ENCODE measurements around the gene EIF2B5. TPM values are rescaled to one million over a fixed set of nuclear protein-coding genes. Genes with fewer than 3 reads are reported as not detected.
A peak's percentile ranks its signal among the peaks of the same experiment; 100 is the strongest.

The EIF2B5 gene
- total RNA-seq, 2 donors from 2014 or later, result 38.7 to 39.7 TPM

DNA sequence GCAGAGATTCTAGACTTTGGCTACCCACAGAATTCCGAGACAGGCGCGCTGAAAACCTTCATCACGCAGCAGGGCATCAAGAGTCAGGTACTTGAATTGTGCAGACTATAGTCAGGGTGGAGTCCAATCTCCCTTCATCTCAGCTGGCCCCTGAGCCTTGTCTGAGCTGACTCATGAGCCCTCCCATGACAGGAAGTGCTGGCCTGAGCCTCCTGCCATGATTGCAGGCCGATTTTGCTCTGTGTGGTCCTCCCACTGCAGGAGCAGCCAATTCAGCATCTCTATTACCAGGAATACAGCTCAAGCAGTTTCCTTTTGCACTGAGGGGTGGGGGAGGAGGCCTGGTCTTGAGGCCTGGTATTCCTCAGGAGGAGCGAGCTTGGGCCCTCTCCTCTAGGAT is 45.0 kb downstream of the EIF2B5 start:
- H3K36me3 ChIP-seq, result peaks cover 70% of the 10 kb centered on the region

GRCh38 chr3:184181596-184181995 is 46.4 kb downstream of the EIF2B5 start:
- H3K27me3 ChIP-seq (replicated peaks; ENCODE audit: insufficient read depth), result no peaks in the 10 kb centered on the region

More for the DNA sequence above, 45.0 kb downstream of the EIF2B5 start:
- no peak for DNase-seq (ENCODE audit: low spot score)
- Histone ChIP-seq H3K27ac (no peak overlapping the region), H3K4me3 (no peak overlapping the region), H3K4me1 (ENCODE audit: control insufficient read depth in 1 of 2, low read depth in 2 of 2) (peaks cover 24 to 27% of the 10 kb centered on the region in 2 donors), H3K27me3 (replicated peaks; ENCODE audit: insufficient read depth) (no peaks in the 10 kb centered on the region), H3K9me3 (no peaks in the 10 kb centered on the region)
- TF ChIP-seq, protein P1, sequence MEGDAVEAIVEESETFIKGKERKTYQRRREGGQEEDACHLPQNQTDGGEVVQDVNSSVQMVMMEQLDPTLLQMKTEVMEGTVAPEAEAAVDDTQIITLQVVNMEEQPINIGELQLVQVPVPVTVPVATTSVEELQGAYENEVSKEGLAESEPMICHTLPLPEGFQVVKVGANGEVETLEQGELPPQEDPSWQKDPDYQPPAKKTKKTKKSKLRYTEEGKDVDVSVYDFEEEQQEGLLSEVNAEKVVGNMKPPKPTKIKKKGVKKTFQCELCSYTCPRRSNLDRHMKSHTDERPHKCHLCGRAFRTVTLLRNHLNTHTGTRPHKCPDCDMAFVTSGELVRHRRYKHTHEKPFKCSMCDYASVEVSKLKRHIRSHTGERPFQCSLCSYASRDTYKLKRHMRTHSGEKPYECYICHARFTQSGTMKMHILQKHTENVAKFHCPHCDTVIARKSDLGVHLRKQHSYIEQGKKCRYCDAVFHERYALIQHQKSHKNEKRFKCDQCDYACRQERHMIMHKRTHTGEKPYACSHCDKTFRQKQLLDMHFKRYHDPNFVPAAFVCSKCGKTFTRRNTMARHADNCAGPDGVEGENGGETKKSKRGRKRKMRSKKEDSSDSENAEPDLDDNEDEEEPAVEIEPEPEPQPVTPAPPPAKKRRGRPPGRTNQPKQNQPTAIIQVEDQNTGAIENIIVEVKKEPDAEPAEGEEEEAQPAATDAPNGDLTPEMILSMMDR (IDR thresholded peaks at IDR 0.05), result no peak
- no peak for ATAC-seq (ENCODE audit: insufficient number of reproducible peaks, low FRiP score, low read depth)

GRCh38 chr3:184183679-184184078 is 48.5 kb downstream of the EIF2B5 start:
- Histone ChIP-seq H3K4me1 (ENCODE audit: control insufficient read depth in 1 of 2, low read depth in 2 of 2) (peaks cover 10 to 24% of the 10 kb centered on the region in 2 donors), H3K27ac (no peak overlapping the region), H3K4me3 (no peak overlapping the region), H3K9me3 (no peaks in the 10 kb centered on the region), H3K36me3 (peaks cover 58% of the 10 kb centered on the region), H3K27me3 (replicated peaks; ENCODE audit: insufficient read depth) (no peaks in the 10 kb centered on the region)
- DNase-seq (ENCODE audit: low spot score) (no peak), ATAC-seq (ENCODE audit: insufficient number of reproducible peaks, low FRiP score, low read depth) (no peak)
- TF ChIP-seq, protein P1 (IDR thresholded peaks at IDR 0.05), result no peak

More at GRCh38 chr3:184181596-184181995, 46.4 kb downstream of the EIF2B5 start:
- DNase-seq (ENCODE audit: low spot score) (no peak), ATAC-seq (ENCODE audit: insufficient number of reproducible peaks, low FRiP score, low read depth) (no peak)
- H3K9me3 ChIP-seq, result no peaks in the 10 kb centered on the region
- H3K4me3 ChIP-seq, result no peak overlapping the region
- no peak overlapping the region for H3K27ac ChIP-seq
- H3K4me1 ChIP-seq (ENCODE audit: control insufficient read depth in 1 of 2, low read depth in 2 of 2), result peaks cover 18 to 20% of the 10 kb centered on the region in 2 donors
- H3K36me3 ChIP-seq, result peaks cover 70% of the 10 kb centered on the region
- TF ChIP-seq, protein P1 (IDR thresholded peaks at IDR 0.05), result no peak

GRCh38 chr3:184184546-184185230 is 49.5 kb downstream of the EIF2B5 start:
- peaks cover 61% of the 10 kb centered on the region for H3K36me3 ChIP-seq
- no peaks in the 10 kb centered on the region for H3K27me3 ChIP-seq (replicated peaks; ENCODE audit: insufficient read depth)
- no peak overlapping the region for H3K4me3 ChIP-seq
- DNase-seq (ENCODE audit: low spot score) (no peak), ATAC-seq (ENCODE audit: insufficient number of reproducible peaks, low FRiP score, low read depth) (no peak)
- H3K9me3 ChIP-seq, result no peaks in the 10 kb centered on the region
- TF ChIP-seq, protein P1 (IDR thresholded peaks at IDR 0.05), result no peak
- H3K4me1 ChIP-seq (ENCODE audit: control insufficient read depth in 1 of 2, low read depth in 2 of 2), result peaks cover 10 to 24% of the 10 kb centered on the region in 2 donors
- peak overlapping the region; percentile 71 to 82 for H3K27ac ChIP-seq

DNA sequence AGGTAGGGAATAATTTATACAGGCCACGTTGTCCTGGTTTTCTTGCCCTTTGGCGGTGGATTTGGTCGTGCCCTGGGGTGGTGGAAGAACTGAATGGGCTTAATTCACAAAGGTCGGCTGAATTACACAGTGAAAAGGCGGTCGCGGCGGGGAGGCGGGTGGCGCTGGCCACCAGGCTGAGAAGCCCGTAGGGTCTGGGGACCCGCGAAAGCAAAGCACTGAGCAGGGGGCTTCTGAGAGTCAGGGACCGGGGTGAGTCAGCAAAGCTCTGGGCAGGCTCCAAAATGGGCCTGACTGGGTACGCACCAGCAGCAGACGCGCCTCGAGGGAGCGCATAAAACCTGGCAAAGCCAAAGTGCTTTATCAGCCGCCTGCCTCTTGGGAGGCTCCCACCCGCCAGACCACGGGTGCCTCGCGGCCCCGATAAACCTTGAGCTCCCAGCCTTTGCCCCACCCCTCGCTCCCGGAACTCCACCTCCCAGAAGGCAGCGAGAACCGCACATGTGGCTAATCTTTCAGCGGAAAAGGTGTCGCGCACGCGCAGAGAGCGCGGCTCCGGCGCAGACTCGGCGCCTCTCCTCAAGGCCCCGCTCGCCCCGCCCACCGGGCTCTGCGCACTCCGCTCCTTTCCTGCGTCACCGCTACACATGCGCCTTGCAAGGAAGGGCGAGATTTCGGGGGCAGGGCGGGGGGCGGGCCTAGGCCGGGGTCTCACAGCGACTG is 50.5 kb downstream of the EIF2B5 start:
- no peaks in the 10 kb centered on the region for H3K27me3 ChIP-seq (replicated peaks; ENCODE audit: insufficient read depth)
- H3K9me3 ChIP-seq, result no peaks in the 10 kb centered on the region
- peak overlapping the region; percentile 71 to 82 for H3K27ac ChIP-seq
- H3K4me3 ChIP-seq, result peak overlapping the region; percentile 87
- peaks cover 61% of the 10 kb centered on the region for H3K36me3 ChIP-seq
- peak; percentile 96 for DNase-seq (ENCODE audit: low spot score)
- ATAC-seq (ENCODE audit: insufficient number of reproducible peaks, low FRiP score, low read depth), result peak; percentile 94
- H3K4me1 ChIP-seq (ENCODE audit: control insufficient read depth in 1 of 2, low read depth in 2 of 2), result peaks cover 10 to 24% of the 10 kb centered on the region in 2 donors
- TF ChIP-seq, protein P1 (IDR thresholded peaks at IDR 0.05), result no peak
